HG03108 (cell line): Measurements from ENCODE around the gene PFKL.
"Not testable (repeated sequence)": the region's sequence is repeated elsewhere in the genome, so short reads cannot be mapped to it uniquely, and the experiment has no call there.

Experiments
- ATAC-seq: cut with Tn5 transposase; IDR thresholded peaks from one replicate; pipeline ENCODE4 v1.9.1; 2021; ENCODE audit warnings: moderate library complexity; ENCODE audit not compliant: unreplicated experiment

Gene PFKL

GRCh38 chr21:44275041-44275440, 24.8 kb upstream of the PFKL start:
- ATAC-seq = no peak

- no peak for ATAC-seq
Measured at GRCh38 chr21:44279354-44280260, 20.2 kb upstream of the PFKL start.

- no peak for ATAC-seq
Measured at GRCh38 chr21:44281801-44282200, 18.1 kb upstream of the PFKL start.

GRCh38 chr21:44282370-44282769, 17.5 kb upstream of the PFKL start:
- ATAC-seq = no peak

- not testable (repeated sequence) for ATAC-seq
Measured at GRCh38 chr21:44283211-44283785, 16.6 kb upstream of the PFKL start.

GRCh38 chr21:44283948-44284347, 15.9 kb upstream of the PFKL start:
- no peak for ATAC-seq

GRCh38 chr21:44285138-44285992, 14.5 kb upstream of the PFKL start, which contains the start of gene AIRE:
AIRE (plus strand) TSS chr21:44285876; CDS start chr21:44286007, 131 bp downstream.
- ATAC-seq = no peak

- no peak for ATAC-seq
Measured at GRCh38 chr21:44286086-44286715, 13.7 kb upstream of the PFKL start.

GRCh38 chr21:44286716-44287632, 12.9 kb upstream of the PFKL start:
- no peak for ATAC-seq

GRCh38 chr21:44288251-44289110, 11.4 kb upstream of the PFKL start:
- no peak for ATAC-seq

- ATAC-seq = no peak
Measured at GRCh38 chr21:44289381-44290010, 10.4 kb upstream of the PFKL start.

- ATAC-seq = no peak
Measured at GRCh38 chr21:44290327-44291077, 9.4 kb upstream of the PFKL start.

- no peak for ATAC-seq
Measured at GRCh38 chr21:44291078-44291935, 8.5 kb upstream of the PFKL start.

- ATAC-seq = no peak
Measured at GRCh38 chr21:44291936-44292811, 7.7 kb upstream of the PFKL start.

GRCh38 chr21:44292812-44293195, 7.0 kb upstream of the PFKL start:
- no peak for ATAC-seq
